Liver (tissue), 3 donors: ENCODE results near the gene RIMKLA.

Source experiments
- EGR1 ChIP-seq, 2 donors: IDR thresholded peaks; 2 replicates each; pipeline ENCODE4 v1.6.1; 2016 to 2018; ENCODE audit warnings: antibody characterized with exemption in 2 of 2, low read depth in 2 of 2
- FOXA1 ChIP-seq: IDR thresholded peaks from 2 replicates; pipeline ENCODE4 v1.6.1; 2016; ENCODE audit warnings: antibody characterized with exemption
- FOXA2 ChIP-seq: IDR thresholded peaks from 2 replicates; pipeline ENCODE4 v1.6.1; 2016; ENCODE audit warnings: antibody characterized with exemption
- JUND ChIP-seq, 2 donors: IDR thresholded peaks; 2 replicates each; pipeline ENCODE4 v1.6.1; 2016; ENCODE audit warnings: antibody characterized with exemption in 2 of 2
- RAD21 ChIP-seq, 2 donors: IDR thresholded peaks; 2 replicates each; pipeline ENCODE4 v1.6.1; 2016; ENCODE audit warnings: antibody characterized with exemption in 2 of 2, mild to moderate bottlenecking in 2 of 2
- SP1 ChIP-seq: IDR thresholded peaks from 2 replicates; pipeline ENCODE4 v1.6.1; 2018; ENCODE audit warnings: antibody characterized with exemption, mild to moderate bottlenecking
- TAF1 ChIP-seq: conservative IDR thresholded peaks from 2 replicates; pipeline ENCODE4 v1.6.1; 2016; ENCODE audit warnings: antibody characterized with exemption, mild to moderate bottlenecking
- YY1 ChIP-seq: IDR thresholded peaks from 2 replicates; pipeline ENCODE4 v1.6.1; 2016; ENCODE audit warnings: antibody characterized with exemption, mild to moderate bottlenecking
- TF ChIP-seq, protein P1 (sequence below): fragments of 150-350 bp; IDR thresholded peaks from 2 replicates; pipeline ENCODE4 v1.5.1; 2017; ENCODE audit warnings: improper control_type of control experiment, low read depth, low read length; ENCODE audit not compliant: missing input control
- TF ChIP-seq, protein P2 (sequence below): IDR thresholded peaks from 2 replicates; pipeline ENCODE4 v1.6.1; 2016; ENCODE audit warnings: antibody characterized with exemption
- TF ChIP-seq, protein P3 (sequence below): IDR thresholded peaks from 2 replicates; pipeline ENCODE4 v1.6.1; 2016; ENCODE audit warnings: antibody characterized with exemption, mild to moderate bottlenecking
- TF ChIP-seq, protein P4 (sequence below): IDR thresholded peaks from 2 replicates; pipeline ENCODE4 v1.6.1; 2016; ENCODE audit warnings: antibody characterized with exemption
- TF ChIP-seq, protein P5 (sequence below): IDR thresholded peaks from 2 replicates; pipeline ENCODE4 v1.6.1; 2016; ENCODE audit warnings: antibody characterized with exemption
- donor health status: healthy.
- donor health status: healthy.

DNA sequence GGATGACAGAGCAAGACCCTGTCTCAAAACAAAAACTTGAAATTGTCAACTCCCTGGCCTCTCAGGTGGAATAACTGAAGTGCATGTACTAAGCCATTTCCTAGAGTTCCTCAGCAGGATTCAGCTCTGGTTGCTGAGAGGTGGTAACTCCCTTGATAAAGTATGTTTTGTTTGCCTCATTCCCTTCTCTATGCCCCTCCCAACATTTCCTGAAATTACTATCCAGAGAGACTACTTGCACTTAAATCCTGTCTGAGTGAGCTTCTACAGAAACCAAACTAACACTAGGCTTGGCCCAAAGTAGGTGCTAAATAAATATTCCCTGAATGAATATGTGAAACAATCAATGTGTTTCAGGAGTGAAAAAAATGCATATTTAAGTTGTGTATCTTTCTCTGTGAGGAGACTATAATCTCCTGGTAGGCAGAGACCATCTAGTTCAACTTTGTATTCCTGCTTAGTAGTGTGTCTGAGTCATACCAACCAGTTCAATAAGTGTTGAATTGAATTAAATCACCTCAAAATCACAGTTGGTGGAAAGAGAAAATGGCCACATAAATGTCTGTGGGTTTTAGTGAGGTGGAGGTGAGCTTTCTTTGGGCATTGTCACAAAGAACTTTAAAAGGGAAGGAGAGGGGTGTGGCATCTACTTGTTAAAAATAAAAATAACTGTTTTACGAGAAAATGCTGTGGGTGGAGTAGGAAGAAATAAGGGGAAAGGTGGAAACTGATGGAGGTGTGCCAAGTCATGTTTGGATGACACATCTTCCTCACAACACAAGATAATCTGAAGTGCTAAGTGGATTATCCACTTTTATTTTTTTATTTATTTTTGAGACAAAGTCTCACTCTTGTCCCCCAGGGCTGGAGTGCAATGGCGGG, 12.6 kb downstream of the RIMKLA start:
- TF ChIP-seq, protein P1, sequence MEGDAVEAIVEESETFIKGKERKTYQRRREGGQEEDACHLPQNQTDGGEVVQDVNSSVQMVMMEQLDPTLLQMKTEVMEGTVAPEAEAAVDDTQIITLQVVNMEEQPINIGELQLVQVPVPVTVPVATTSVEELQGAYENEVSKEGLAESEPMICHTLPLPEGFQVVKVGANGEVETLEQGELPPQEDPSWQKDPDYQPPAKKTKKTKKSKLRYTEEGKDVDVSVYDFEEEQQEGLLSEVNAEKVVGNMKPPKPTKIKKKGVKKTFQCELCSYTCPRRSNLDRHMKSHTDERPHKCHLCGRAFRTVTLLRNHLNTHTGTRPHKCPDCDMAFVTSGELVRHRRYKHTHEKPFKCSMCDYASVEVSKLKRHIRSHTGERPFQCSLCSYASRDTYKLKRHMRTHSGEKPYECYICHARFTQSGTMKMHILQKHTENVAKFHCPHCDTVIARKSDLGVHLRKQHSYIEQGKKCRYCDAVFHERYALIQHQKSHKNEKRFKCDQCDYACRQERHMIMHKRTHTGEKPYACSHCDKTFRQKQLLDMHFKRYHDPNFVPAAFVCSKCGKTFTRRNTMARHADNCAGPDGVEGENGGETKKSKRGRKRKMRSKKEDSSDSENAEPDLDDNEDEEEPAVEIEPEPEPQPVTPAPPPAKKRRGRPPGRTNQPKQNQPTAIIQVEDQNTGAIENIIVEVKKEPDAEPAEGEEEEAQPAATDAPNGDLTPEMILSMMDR = no peak
- TF ChIP-seq TAF1 = no peak
- TF ChIP-seq JUND (IDR thresholded peaks at IDR 0.05) = no peak
- TF ChIP-seq, protein P2, sequence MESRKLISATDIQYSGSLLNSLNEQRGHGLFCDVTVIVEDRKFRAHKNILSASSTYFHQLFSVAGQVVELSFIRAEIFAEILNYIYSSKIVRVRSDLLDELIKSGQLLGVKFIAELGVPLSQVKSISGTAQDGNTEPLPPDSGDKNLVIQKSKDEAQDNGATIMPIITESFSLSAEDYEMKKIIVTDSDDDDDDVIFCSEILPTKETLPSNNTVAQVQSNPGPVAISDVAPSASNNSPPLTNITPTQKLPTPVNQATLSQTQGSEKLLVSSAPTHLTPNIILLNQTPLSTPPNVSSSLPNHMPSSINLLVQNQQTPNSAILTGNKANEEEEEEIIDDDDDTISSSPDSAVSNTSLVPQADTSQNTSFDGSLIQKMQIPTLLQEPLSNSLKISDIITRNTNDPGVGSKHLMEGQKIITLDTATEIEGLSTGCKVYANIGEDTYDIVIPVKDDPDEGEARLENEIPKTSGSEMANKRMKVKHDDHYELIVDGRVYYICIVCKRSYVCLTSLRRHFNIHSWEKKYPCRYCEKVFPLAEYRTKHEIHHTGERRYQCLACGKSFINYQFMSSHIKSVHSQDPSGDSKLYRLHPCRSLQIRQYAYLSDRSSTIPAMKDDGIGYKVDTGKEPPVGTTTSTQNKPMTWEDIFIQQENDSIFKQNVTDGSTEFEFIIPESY = no peak
- TF ChIP-seq, protein P3, sequence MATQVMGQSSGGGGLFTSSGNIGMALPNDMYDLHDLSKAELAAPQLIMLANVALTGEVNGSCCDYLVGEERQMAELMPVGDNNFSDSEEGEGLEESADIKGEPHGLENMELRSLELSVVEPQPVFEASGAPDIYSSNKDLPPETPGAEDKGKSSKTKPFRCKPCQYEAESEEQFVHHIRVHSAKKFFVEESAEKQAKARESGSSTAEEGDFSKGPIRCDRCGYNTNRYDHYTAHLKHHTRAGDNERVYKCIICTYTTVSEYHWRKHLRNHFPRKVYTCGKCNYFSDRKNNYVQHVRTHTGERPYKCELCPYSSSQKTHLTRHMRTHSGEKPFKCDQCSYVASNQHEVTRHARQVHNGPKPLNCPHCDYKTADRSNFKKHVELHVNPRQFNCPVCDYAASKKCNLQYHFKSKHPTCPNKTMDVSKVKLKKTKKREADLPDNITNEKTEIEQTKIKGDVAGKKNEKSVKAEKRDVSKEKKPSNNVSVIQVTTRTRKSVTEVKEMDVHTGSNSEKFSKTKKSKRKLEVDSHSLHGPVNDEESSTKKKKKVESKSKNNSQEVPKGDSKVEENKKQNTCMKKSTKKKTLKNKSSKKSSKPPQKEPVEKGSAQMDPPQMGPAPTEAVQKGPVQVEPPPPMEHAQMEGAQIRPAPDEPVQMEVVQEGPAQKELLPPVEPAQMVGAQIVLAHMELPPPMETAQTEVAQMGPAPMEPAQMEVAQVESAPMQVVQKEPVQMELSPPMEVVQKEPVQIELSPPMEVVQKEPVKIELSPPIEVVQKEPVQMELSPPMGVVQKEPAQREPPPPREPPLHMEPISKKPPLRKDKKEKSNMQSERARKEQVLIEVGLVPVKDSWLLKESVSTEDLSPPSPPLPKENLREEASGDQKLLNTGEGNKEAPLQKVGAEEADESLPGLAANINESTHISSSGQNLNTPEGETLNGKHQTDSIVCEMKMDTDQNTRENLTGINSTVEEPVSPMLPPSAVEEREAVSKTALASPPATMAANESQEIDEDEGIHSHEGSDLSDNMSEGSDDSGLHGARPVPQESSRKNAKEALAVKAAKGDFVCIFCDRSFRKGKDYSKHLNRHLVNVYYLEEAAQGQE = no peak
- TF ChIP-seq, protein P4, sequence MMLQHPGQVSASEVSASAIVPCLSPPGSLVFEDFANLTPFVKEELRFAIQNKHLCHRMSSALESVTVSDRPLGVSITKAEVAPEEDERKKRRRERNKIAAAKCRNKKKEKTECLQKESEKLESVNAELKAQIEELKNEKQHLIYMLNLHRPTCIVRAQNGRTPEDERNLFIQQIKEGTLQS = no peak
- TF ChIP-seq YY1 = no peak
- TF ChIP-seq, protein P5, sequence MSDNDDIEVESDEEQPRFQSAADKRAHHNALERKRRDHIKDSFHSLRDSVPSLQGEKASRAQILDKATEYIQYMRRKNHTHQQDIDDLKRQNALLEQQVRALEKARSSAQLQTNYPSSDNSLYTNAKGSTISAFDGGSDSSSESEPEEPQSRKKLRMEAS = no peak
- TF ChIP-seq FOXA2 = no peak
- TF ChIP-seq RAD21 (IDR thresholded peaks at IDR 0.05) = no peak
- TF ChIP-seq EGR1 (IDR thresholded peaks at IDR 0.05; ENCODE audit: low read depth in 2 of 2) = no peak
- TF ChIP-seq SP1 = no peak
- no peak for TF ChIP-seq FOXA1
